ENCODE results near the gene PTPRT. TPM values are rescaled to one million over a fixed set of nuclear protein-coding genes. Genes with fewer than 3 reads are reported as not detected.

PTPRT gene
- total RNA-seq, 1 experiment from 2014 or later: 0.13 TPM

DNA sequence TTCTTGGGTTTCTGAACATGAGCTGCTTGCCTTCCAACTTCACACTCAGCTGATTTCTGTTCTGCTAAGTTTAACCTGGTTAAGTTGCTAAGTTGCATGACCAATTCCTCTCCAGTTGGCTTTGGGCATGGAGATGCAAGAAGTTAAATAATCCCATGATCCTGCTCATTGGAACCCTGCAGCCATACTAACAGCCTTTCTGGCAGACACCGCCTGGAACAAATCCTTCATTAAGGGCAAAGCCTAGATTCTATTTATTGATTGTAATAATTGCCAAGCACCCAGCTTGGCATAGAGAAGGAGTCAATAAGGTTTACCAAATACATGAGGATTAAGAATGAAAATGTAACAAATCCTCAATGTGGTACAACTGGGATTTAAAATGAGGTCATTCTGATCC is 829.1 kb downstream of the PTPRT start:
- Histone ChIP-seq H3K4ac (ENCODE audit: low read depth, low read length) (no peak overlapping the region), H2AFZ (ENCODE audit: low read length) (no peak overlapping the region), H3K27me3 (ENCODE audit: insufficient read depth, low read length) (no peaks in the 10 kb centered on the region), H4K91ac (ENCODE audit: insufficient read length, low read depth, low read length) (no peak overlapping the region), H3K79me2 (ENCODE audit: insufficient read depth, low read length) (no peaks in the 10 kb centered on the region), H2BK20ac (ENCODE audit: low read depth, low read length, poor library complexity, severe bottlenecking) (no peak overlapping the region), H3K18ac (ENCODE audit: insufficient read length, low read depth, low read length) (no peak overlapping the region), H3K9ac (ENCODE audit: extremely low read depth, insufficient read length, low read length) (no peak overlapping the region), H3T11ph (ENCODE audit: low read length) (no peak overlapping the region), H2BK12ac (ENCODE audit: insufficient read length, low read depth, low read length) (no peak overlapping the region), H3K27ac (ENCODE audit: insufficient read length, low read depth, low read length) (no peak overlapping the region), H3K23ac (ENCODE audit: insufficient read length, low read depth, low read length) (no peak overlapping the region), H2BK15ac (ENCODE audit: low read depth, low read length) (no peak overlapping the region), H3K4me1 (ENCODE audit: insufficient read depth, low read length) (no peaks in the 10 kb centered on the region), H3K56ac (ENCODE audit: insufficient read length, low read depth, low read length) (no peak overlapping the region), H2BK120ac (ENCODE audit: low read depth, low read length, poor library complexity, severe bottlenecking) (no peak overlapping the region), H4K20me1 (ENCODE audit: control insufficient read depth, insufficient read depth, insufficient read length) (no peaks in the 10 kb centered on the region), H3K79me1 (ENCODE audit: insufficient read depth, low read depth, low read length, poor library complexity, severe bottlenecking) (no peaks in the 10 kb centered on the region), H3K14ac (ENCODE audit: insufficient read depth, low read length) (no peak overlapping the region), H4K5ac (ENCODE audit: insufficient read length, low read depth, low read length) (no peak overlapping the region), H2BK5ac (ENCODE audit: insufficient read length, low read length) (no peak overlapping the region), H2AK5ac (ENCODE audit: insufficient read length, low read length) (no peak overlapping the region), H4K8ac (replicated peaks; ENCODE audit: insufficient read length, low read depth, low read length) (no peak overlapping the region), H3K23me2 (ENCODE audit: insufficient read length, low read depth, low read length, poor library complexity, severe bottlenecking) (no peaks in the 10 kb centered on the region), H3K9me3 (ENCODE audit: control insufficient read depth, low read depth, low read length) (no peaks in the 10 kb centered on the region), H3K4me2 (ENCODE audit: insufficient read depth, insufficient read length, low read length) (no peak overlapping the region)
- H3K4me1 Mint-ChIP-seq: peaks cover 0 to 3% of the 10 kb centered on the region in 2 experiments; a peak in 1 of 4 replicates
- TF ChIP-seq, protein P1, sequence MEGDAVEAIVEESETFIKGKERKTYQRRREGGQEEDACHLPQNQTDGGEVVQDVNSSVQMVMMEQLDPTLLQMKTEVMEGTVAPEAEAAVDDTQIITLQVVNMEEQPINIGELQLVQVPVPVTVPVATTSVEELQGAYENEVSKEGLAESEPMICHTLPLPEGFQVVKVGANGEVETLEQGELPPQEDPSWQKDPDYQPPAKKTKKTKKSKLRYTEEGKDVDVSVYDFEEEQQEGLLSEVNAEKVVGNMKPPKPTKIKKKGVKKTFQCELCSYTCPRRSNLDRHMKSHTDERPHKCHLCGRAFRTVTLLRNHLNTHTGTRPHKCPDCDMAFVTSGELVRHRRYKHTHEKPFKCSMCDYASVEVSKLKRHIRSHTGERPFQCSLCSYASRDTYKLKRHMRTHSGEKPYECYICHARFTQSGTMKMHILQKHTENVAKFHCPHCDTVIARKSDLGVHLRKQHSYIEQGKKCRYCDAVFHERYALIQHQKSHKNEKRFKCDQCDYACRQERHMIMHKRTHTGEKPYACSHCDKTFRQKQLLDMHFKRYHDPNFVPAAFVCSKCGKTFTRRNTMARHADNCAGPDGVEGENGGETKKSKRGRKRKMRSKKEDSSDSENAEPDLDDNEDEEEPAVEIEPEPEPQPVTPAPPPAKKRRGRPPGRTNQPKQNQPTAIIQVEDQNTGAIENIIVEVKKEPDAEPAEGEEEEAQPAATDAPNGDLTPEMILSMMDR (conservative IDR thresholded peaks at IDR 0.05): no peak
- DNase-seq: no peak
- H3K9me3 Mint-ChIP-seq: no peaks in the 10 kb centered on the region
- WGBS (ENCODE audit: extremely low coverage, insufficient read length, low lambda C conversion rate): no CpG with 5 or more reads among the region's 1 CpG
- H3K27me3 Mint-ChIP-seq (ENCODE audit: low read depth): no peaks in the 10 kb centered on the region
- H3K27ac Mint-ChIP-seq: no peak overlapping the region
- no peak overlapping the region for H3K4me3 Mint-ChIP-seq
- no peaks in the 10 kb centered on the region; a peak in 1 of 7 replicates for H3K36me3 Mint-ChIP-seq (ENCODE audit: insufficient read depth in 1 of 3, low read depth in 3 of 3)
